ENCODE data around the gene YJU2.

DNA sequence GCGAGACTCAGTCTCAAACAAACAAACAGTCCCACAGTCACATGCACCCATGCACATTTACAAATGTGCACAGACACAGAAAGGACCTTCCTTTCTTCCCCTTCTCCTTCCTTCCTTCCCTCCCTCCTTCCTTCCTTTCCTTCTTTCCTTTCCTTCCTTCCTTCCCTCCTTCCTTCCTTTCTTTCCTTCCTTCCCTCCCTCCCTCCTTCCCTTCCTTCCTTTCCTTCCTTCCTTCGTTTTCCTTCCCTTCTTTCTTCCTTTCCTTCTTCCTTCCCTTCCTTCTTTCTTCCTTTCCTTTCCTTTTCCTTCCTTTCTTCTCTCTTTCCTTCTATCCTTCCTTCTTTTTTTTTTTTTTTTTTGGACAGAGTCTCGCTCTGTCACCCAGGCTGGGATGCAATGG is 33.8 kb upstream of the YJU2 start:
- TF ChIP-seq RAD21 (IDR thresholded peaks at IDR 0.05 in 1 of 2, conservative IDR thresholded peaks at IDR 0.05 in 1 of 2; ENCODE audit: low read depth in 2 of 2, low read length in 2 of 2) (no peak), KDM5A (IDR thresholded peaks at IDR 0.05; ENCODE audit: low read length) (no peak), HDAC6 (IDR thresholded peaks at IDR 0.05; ENCODE audit: low read depth, low read length) (no peak), EP300 (IDR thresholded peaks at IDR 0.05; ENCODE audit: borderline replicate concordance in 1 of 2, low read depth in 2 of 2, low read length in 2 of 2) (no peak), TBP (IDR thresholded peaks at IDR 0.05; ENCODE audit: low read depth, low read length) (no peak)
- TF ChIP-seq, protein P1, sequence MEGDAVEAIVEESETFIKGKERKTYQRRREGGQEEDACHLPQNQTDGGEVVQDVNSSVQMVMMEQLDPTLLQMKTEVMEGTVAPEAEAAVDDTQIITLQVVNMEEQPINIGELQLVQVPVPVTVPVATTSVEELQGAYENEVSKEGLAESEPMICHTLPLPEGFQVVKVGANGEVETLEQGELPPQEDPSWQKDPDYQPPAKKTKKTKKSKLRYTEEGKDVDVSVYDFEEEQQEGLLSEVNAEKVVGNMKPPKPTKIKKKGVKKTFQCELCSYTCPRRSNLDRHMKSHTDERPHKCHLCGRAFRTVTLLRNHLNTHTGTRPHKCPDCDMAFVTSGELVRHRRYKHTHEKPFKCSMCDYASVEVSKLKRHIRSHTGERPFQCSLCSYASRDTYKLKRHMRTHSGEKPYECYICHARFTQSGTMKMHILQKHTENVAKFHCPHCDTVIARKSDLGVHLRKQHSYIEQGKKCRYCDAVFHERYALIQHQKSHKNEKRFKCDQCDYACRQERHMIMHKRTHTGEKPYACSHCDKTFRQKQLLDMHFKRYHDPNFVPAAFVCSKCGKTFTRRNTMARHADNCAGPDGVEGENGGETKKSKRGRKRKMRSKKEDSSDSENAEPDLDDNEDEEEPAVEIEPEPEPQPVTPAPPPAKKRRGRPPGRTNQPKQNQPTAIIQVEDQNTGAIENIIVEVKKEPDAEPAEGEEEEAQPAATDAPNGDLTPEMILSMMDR (IDR thresholded peaks at IDR 0.05; ENCODE audit: control extremely low read depth in 1 of 3, insufficient read depth in 1 of 3, low read depth in 1 of 3, low read length in 3 of 3), result no peak
